ENCODE data around the gene EPHA2.
"Not testable (repeated sequence)": the region's sequence is repeated elsewhere in the genome, so short reads cannot be mapped to it uniquely, and the experiment has no call there.

- TF ChIP-seq POLR2AphosphoS5, POLR2A (IDR thresholded peaks at IDR 0.05; ENCODE audit: low read depth, low read length): not testable (repeated sequence)
Measured at GRCh38 chr1:16107039-16107438, 48.8 kb downstream of the EPHA2 start.
